IMR-90 (cell line): ENCODE results near the gene ERN1. TPM values are rescaled to one million over a fixed set of nuclear protein-coding genes. Genes with fewer than 3 reads are reported as not detected.

Experiments
- ATAC-seq: fragments of 200-7000 bp; cut with Tn5 transposase; 2 replicates; pipeline ENCODE4 v1.9.1; 2020; ENCODE audit warnings: low read depth, mild to moderate bottlenecking, moderate library complexity
- BruUV-seq: library from RNA; stranded (reverse); fragments of 400-500 nt; replicated peaks from 2 replicates; lab custom pipeline; 2021; lab: Mats Ljungman, UMichigan
- CTCF ChIA-PET: fragments of 300-600 bp; formaldehyde crosslinking; extraction: SDS; loops from one replicate; lab custom pipeline; 2021; ENCODE audit warnings: antibody characterized with exemption; lab: Yijun Ruan, JAX
- POLR2A ChIA-PET: fragments of 300-600 bp; sonication (Branson Sonifier 250); formaldehyde crosslinking; loops from one replicate; lab custom pipeline; 2022; ENCODE audit warnings: antibody characterized with exemption; ENCODE audit not compliant: unreplicated experiment; lab: Charles Lee
- DNase-seq: peaks from one replicate; pipeline ENCODE4 v3.0.0; 2013
- H2AFZ ChIP-seq: replicated peaks from 2 replicates; pipeline ENCODE3; 2013; ENCODE audit warnings: low read length, mild to moderate bottlenecking; ENCODE audit not compliant: poor library complexity
- H2AK5ac ChIP-seq: 2 replicates; pipeline ENCODE4 v1.6.1; 2013; ENCODE audit warnings: low read depth, low read length, inconsistent platforms
- H2AK9ac ChIP-seq: replicated peaks from 2 replicates; pipeline ENCODE3; 2013; ENCODE audit warnings: mild to moderate bottlenecking, low read depth, low read length, moderate library complexity; ENCODE audit not compliant: poor library complexity
- H2BK120ac ChIP-seq: 2 replicates; pipeline ENCODE4 v1.6.1; 2013; ENCODE audit warnings: low read depth, low read length, inconsistent platforms
- H2BK15ac ChIP-seq: 3 replicates; pipeline ENCODE4 v1.6.1; 2013; ENCODE audit warnings: low read depth, low read length, inconsistent platforms
- H2BK20ac ChIP-seq: 2 replicates; pipeline ENCODE4 v1.6.1; 2013; ENCODE audit warnings: low read depth, mild to moderate bottlenecking, inconsistent platforms, low read length, moderate library complexity
- H2BK5ac ChIP-seq: 2 replicates; pipeline ENCODE4 v1.6.1; 2013; ENCODE audit warnings: mild to moderate bottlenecking, low read depth, low read length, inconsistent platforms; ENCODE audit not compliant: poor library complexity, severe bottlenecking
- H3K14ac ChIP-seq: replicated peaks from 2 replicates; pipeline ENCODE4 v1.6.1; 2013; ENCODE audit warnings: low read depth, low read length, inconsistent platforms
- H3K18ac ChIP-seq: 2 replicates; pipeline ENCODE4 v1.6.1; 2013; ENCODE audit warnings: low read depth, low read length, control low read depth
- H3K23ac ChIP-seq: 2 replicates; pipeline ENCODE4 v1.6.1; 2013; ENCODE audit warnings: low read depth, low read length, inconsistent platforms
- H3K27ac ChIP-seq: 2 replicates; pipeline ENCODE4 v1.5.1; 2013; ENCODE audit warnings: mild to moderate bottlenecking, control low read depth, low read length; ENCODE audit not compliant: insufficient read depth
- H3K27me3 ChIP-seq: 2 replicates; pipeline ENCODE4 v1.6.1; 2013; ENCODE audit warnings: low read length; ENCODE audit not compliant: control insufficient read depth, insufficient read depth
- H3K36me3 ChIP-seq: 2 replicates; pipeline ENCODE4 v1.6.1; 2013; ENCODE audit warnings: low read length, mixed read lengths; ENCODE audit not compliant: control insufficient read depth, insufficient read depth
- H3K4ac ChIP-seq: 2 replicates; pipeline ENCODE4 v1.6.1; 2013; ENCODE audit warnings: low read depth, low read length, inconsistent platforms
- H3K4me1 ChIP-seq: 2 replicates; pipeline ENCODE4 v1.6.1; 2013; ENCODE audit warnings: low read length, mixed read lengths; ENCODE audit not compliant: control insufficient read depth, insufficient read depth
- H3K4me2 ChIP-seq: 2 replicates; pipeline ENCODE4 v1.6.1; 2013; ENCODE audit warnings: low read depth, mild to moderate bottlenecking, control low read depth, low read length, moderate library complexity
- H3K4me3 ChIP-seq: 2 replicates; pipeline ENCODE4 v1.5.1; 2013; ENCODE audit warnings: low read depth, mild to moderate bottlenecking, control low read depth, low read length, moderate library complexity; ENCODE audit not compliant: insufficient read depth
- H3K56ac ChIP-seq: 2 replicates; pipeline ENCODE4 v1.6.1; 2013; ENCODE audit warnings: low read length, inconsistent platforms; ENCODE audit not compliant: insufficient read depth; ENCODE audit errors: extremely low read depth
- H3K79me1 ChIP-seq, 2 experiments: 2 replicates each; pipeline ENCODE4 v1.6.1; 2013; ENCODE audit warnings: low read length in 2 of 2, inconsistent platforms in 1 of 2, low read depth in 1 of 2
- H3K9ac ChIP-seq: 2 replicates; pipeline ENCODE4 v1.6.1; 2013; ENCODE audit warnings: low read depth, low read length, control low read depth
- H3K9me1 ChIP-seq: 2 replicates; pipeline ENCODE4 v1.6.1; 2013; ENCODE audit warnings: low read length, inconsistent platforms; ENCODE audit not compliant: insufficient read depth
- H3K9me3 ChIP-seq: 2 replicates; pipeline ENCODE4 v1.6.1; 2013; ENCODE audit warnings: low read length; ENCODE audit not compliant: control insufficient read depth, insufficient read depth
- H4K20me1 ChIP-seq: 2 replicates; pipeline ENCODE4 v1.6.1; 2013; ENCODE audit warnings: low read length, inconsistent platforms; ENCODE audit not compliant: insufficient read depth
- H4K5ac ChIP-seq: 2 replicates; pipeline ENCODE4 v1.6.1; 2013; ENCODE audit warnings: mild to moderate bottlenecking, low read depth, low read length, control low read depth
- H4K8ac ChIP-seq, 2 experiments: 2 replicates each; pipeline ENCODE4 v1.6.1; 2013; ENCODE audit warnings: low read depth in 2 of 2, low read length in 2 of 2, control low read depth in 1 of 2, inconsistent platforms in 1 of 2
- H4K91ac ChIP-seq: 2 replicates; pipeline ENCODE4 v1.6.1; 2013; ENCODE audit warnings: low read depth, low read length, inconsistent platforms; ENCODE audit not compliant: insufficient read depth
- BHLHE40 ChIP-seq: fragments of 150-350 bp; IDR thresholded peaks from 2 replicates; pipeline ENCODE4 v1.6.1; 2016; ENCODE audit warnings: mild to moderate bottlenecking, low read depth, low read length
- CEBPB ChIP-seq: IDR thresholded peaks from 2 replicates; pipeline ENCODE4 v1.6.1; 2012; ENCODE audit warnings: low read depth, low read length, improper control_type of control experiment
- CTCF ChIP-seq: conservative IDR thresholded peaks from 2 replicates; pipeline ENCODE4 v1.5.1; 2012; ENCODE audit warnings: mild to moderate bottlenecking, low read depth, low read length, improper control_type of control experiment
- ELK1 ChIP-seq: fragments of 150-350 bp; IDR thresholded peaks from 2 replicates; pipeline ENCODE4 v1.6.1; 2016; ENCODE audit warnings: low read depth, mild to moderate bottlenecking, low read length, moderate library complexity, borderline replicate concordance
- FOS ChIP-seq: fragments of 150-350 bp; IDR thresholded peaks from 2 replicates; pipeline ENCODE4 v1.6.1; 2016; ENCODE audit warnings: low read depth, low read length
- MAFK ChIP-seq: IDR thresholded peaks from 2 replicates; pipeline ENCODE4 v1.6.1; 2012; ENCODE audit warnings: low read depth, low read length, improper control_type of control experiment
- MXI1 ChIP-seq: IDR thresholded peaks from 2 replicates; pipeline ENCODE4 v1.6.1; 2012; ENCODE audit warnings: low read depth, mild to moderate bottlenecking, low read length, moderate library complexity, borderline replicate concordance
- NFE2L2 ChIP-seq: fragments of 150-350 bp; IDR thresholded peaks from 2 replicates; pipeline ENCODE4 v1.6.1; 2016; ENCODE audit warnings: low read depth, mild to moderate bottlenecking, low read length
- POLR2A ChIP-seq: IDR thresholded peaks from 2 replicates; pipeline ENCODE4 v1.6.1; 2012; ENCODE audit warnings: mild to moderate bottlenecking, low read depth, low read length
- RCOR1 ChIP-seq: IDR thresholded peaks from 2 replicates; pipeline ENCODE4 v1.6.1; 2012; ENCODE audit warnings: mild to moderate bottlenecking, low read length, improper control_type of control experiment; ENCODE audit not compliant: insufficient replicate concordance
- RFX5 ChIP-seq: IDR thresholded peaks from 2 replicates; pipeline ENCODE4 v1.8.0; 2012; ENCODE audit warnings: low read depth, mild to moderate bottlenecking, low read length, moderate library complexity
- SMC3 ChIP-seq: fragments of 150-350 bp; IDR thresholded peaks from 2 replicates; pipeline ENCODE4 v1.6.1; 2016; ENCODE audit warnings: low read depth, mild to moderate bottlenecking, antibody characterized with exemption, low read length, moderate library complexity
- USF2 ChIP-seq: fragments of 150-350 bp; IDR thresholded peaks from 2 replicates; pipeline ENCODE4 v1.6.1; 2017; ENCODE audit warnings: mild to moderate bottlenecking, antibody characterized with exemption, low read length, low read depth
- WGBS, 2 experiments: methylation state at CpG; one replicate each; pipeline versions ENCODE4 v1.1.5 to v1.1.7; 2013; ENCODE audit warnings: missing lambda C conversion rate in 2 of 2; ENCODE audit not compliant: insufficient read length in 1 of 2; ENCODE audit errors: extremely low coverage in 2 of 2; 5-methylcytosine and 5-hydroxymethylcytosine counted together
- dilution Hi-C: fragments of 300-500 bp; cut with HindIII; formaldehyde crosslinking; loops from one replicate; pipeline ENCODE4 v1.14.3; 2018; ENCODE audit warnings: low sequenced_read_pairs; ENCODE audit not compliant: unreplicated experiment
- in situ Hi-C: fragments of 300-500 bp; cut with MboI; formaldehyde crosslinking; loops from 3 replicates; pipeline ENCODE4 v1.14.3; 2019; ENCODE audit warnings: low sequenced_read_pairs, inconsistent platforms, mixed read lengths
- intact Hi-C: fragments of 100-400 bp; cut with micrococcal nuclease; formaldehyde crosslinking; loops from 2 replicates; pipeline ENCODE4 v1.10.0; 2022
- polyA plus RNA-seq, 3 experiments: library from polyadenylated mRNA; depleted of rRNA; stranded (reverse); fragments of >200 nt; gene quantifications; 2 replicates each; pipeline ENCODE4 v1.2.3, GENCODE V29; 2012; ENCODE audit warnings: low replicate concordance in 1 of 3
- total RNA-seq: library from RNA; depleted of rRNA; stranded (reverse); fragments of >200 nt; gene quantifications from 2 replicates; pipeline ENCODE4 v1.2.3, GENCODE V29; 2012

ERN1 gene
- total and polyA plus RNA-seq, 2 of the 4 experiments (the other 2 are of a cell fraction), result 2.7 to 4.1 TPM

- intact Hi-C loops, result loop anchor here (1.0 kb wide), 1 partner anchor 117 kb away; the partner anchor contains the start of gene TEX2
- Histone ChIP-seq H3K79me1 (peaks cover 7 to 29% of the 10 kb centered on the region in 2 experiments; a peak in 3 of 4 replicates), H3K18ac (peak overlapping the region; percentile 35), H3K9me1 (peaks cover 11% of the 10 kb centered on the region), H4K5ac (peak overlapping the region; percentile 11; the same call in 1 of the 2 replicates), H2BK20ac (no peak overlapping the region), H3K23ac (peak overlapping the region; percentile 68), H4K8ac (peak overlapping the region; percentile 22 to 78; a peak in 3 of 4 replicates), H3K4me2 (peak overlapping the region; percentile 95), H3K4me1 (peaks cover 5% of the 10 kb centered on the region), H3K56ac (peak overlapping the region; percentile 74), H4K91ac (peak overlapping the region; percentile 65), H2BK120ac (no peak overlapping the region), H3K4ac (peak overlapping the region; percentile 96), H3K9me3 (no peaks in the 10 kb centered on the region), H2BK5ac (peak overlapping the region; percentile 93), H3K36me3 (peaks cover 7% of the 10 kb centered on the region; the same call in 1 of the 2 replicates), H3K4me3 (peak overlapping the region; percentile 56), H4K20me1 (peaks cover 24% of the 10 kb centered on the region), H2AFZ (peak overlapping the region; percentile 93), H2AK9ac (peak overlapping the region; percentile 96), H2BK15ac (no peak overlapping the region), H3K27ac (peak overlapping the region; percentile 75), H3K9ac (peak overlapping the region; percentile 90), H2AK5ac (peak overlapping the region; percentile 94), H3K27me3 (no peaks in the 10 kb centered on the region), H3K14ac (peak overlapping the region; percentile 97)
- BruUV-seq, result TSS peak; percentile 79
- ATAC-seq, result peak; percentile 94
- POLR2A ChIA-PET, result interaction anchor here (0.5 to 1.5 kb wide), 14 partner anchors 12 to 1543 kb away, joined by 3 to 14 read pairs (median 4); no protein-coding TSS in a partner anchor
- dilution Hi-C loops, result no loop called here
- DNase-seq, result peak; percentile 100
- CTCF ChIA-PET, result interaction anchor here (1.1 to 1.5 kb wide), 2 partner anchors 117 to 234 kb away, joined by 3 read pairs; partner anchors contain the start of gene CSHL1
- 0% methylated on average over 34 of the region's 51 CpGs; no CpG with 5 or more reads in 1 of the 2 experiments for WGBS, 2 experiments
- in situ Hi-C loops, result loop anchor here (5.0 kb wide), 1 partner anchor 136 kb away; no protein-coding TSS in a partner anchor
- TF ChIP-seq POLR2A (peak; percentile 99), ELK1 (no peak), NFE2L2 (0 out of 2 replicates have a peak, but pooled peaks have one; percentile 7), SMC3 (no peak), RCOR1 (peak; percentile 15), MAFK (no peak), BHLHE40 (peak; percentile 66), MXI1 (peak; percentile 79), FOS (peak; percentile 75), CTCF (no peak), CEBPB (no peak), USF2 (peak; percentile 99), RFX5 (no peak)
Observed at GRCh38 chr17:64145751-64146417, 15.9 kb upstream of the ERN1 start.
